NCI-H2107 treated with DMSO at 0.1 percent for 48 hours (cell line): ENCODE data around the gene CAPZA1.
A peak's percentile ranks its signal among the peaks of the same experiment; 100 is the strongest.

Experiments
- DNase-seq: peaks from one replicate; lab custom pipeline; 2025; ENCODE audit not compliant: unreplicated experiment; lab: John Stamatoyannopoulos, UW

CAPZA1 gene

GRCh38 chr1:112675728-112676381, 56.2 kb downstream of the CAPZA1 start:
- no peak for DNase-seq

GRCh38 chr1:112676543-112676942, 56.9 kb downstream of the CAPZA1 start:
- no peak for DNase-seq

- DNase-seq, result no peak
Measured at GRCh38 chr1:112677501-112677900, 57.9 kb downstream of the CAPZA1 start.

GRCh38 chr1:112678605-112679004, 59.0 kb downstream of the CAPZA1 start:
- no peak for DNase-seq

GRCh38 chr1:112685913-112686312, 66.3 kb downstream of the CAPZA1 start:
- no peak for DNase-seq

GRCh38 chr1:112686417-112686816, 66.8 kb downstream of the CAPZA1 start:
- no peak for DNase-seq

GRCh38 chr1:112686835-112687234, 67.2 kb downstream of the CAPZA1 start:
- DNase-seq, result no peak

- DNase-seq, result no peak
Measured at GRCh38 chr1:112687361-112687760, 67.7 kb downstream of the CAPZA1 start.

- no peak for DNase-seq
Measured at GRCh38 chr1:112687785-112688496, 68.3 kb downstream of the CAPZA1 start.

- DNase-seq, result no peak
Measured at GRCh38 chr1:112688781-112689193, 69.2 kb downstream of the CAPZA1 start.

- DNase-seq, result no peak
Measured at GRCh38 chr1:112689196-112689841, 69.7 kb downstream of the CAPZA1 start.

- no peak for DNase-seq
Measured at GRCh38 chr1:112689842-112690237, 70.2 kb downstream of the CAPZA1 start.

- DNase-seq, result no peak
Measured at GRCh38 chr1:112692681-112693080, 73.0 kb downstream of the CAPZA1 start.

GRCh38 chr1:112693821-112694220, 74.2 kb downstream of the CAPZA1 start:
- DNase-seq, result no peak

- DNase-seq, result no peak
Measured at GRCh38 chr1:112694363-112694929, 74.8 kb downstream of the CAPZA1 start.

GRCh38 chr1:112695276-112695675, 75.6 kb downstream of the CAPZA1 start:
- DNase-seq, result no peak

GRCh38 chr1:112696578-112697314, 77.1 kb downstream of the CAPZA1 start:
- no peak for DNase-seq

- no peak for DNase-seq
Measured at GRCh38 chr1:112697781-112698201, 78.2 kb downstream of the CAPZA1 start.

GRCh38 chr1:112698366-112699310, 79.0 kb downstream of the CAPZA1 start:
- DNase-seq, result peak; percentile 88
